ENCODE data around the gene PCA3. TPM values are rescaled to one million over a fixed set of nuclear protein-coding genes. Genes with fewer than 3 reads are reported as not detected.

Gene PCA3
- total and polyA plus RNA-seq, 2 of the 8 experiments (the other 6 are each of a cell fraction or from before 2014, with no cell fraction given), result not detected

DNA sequence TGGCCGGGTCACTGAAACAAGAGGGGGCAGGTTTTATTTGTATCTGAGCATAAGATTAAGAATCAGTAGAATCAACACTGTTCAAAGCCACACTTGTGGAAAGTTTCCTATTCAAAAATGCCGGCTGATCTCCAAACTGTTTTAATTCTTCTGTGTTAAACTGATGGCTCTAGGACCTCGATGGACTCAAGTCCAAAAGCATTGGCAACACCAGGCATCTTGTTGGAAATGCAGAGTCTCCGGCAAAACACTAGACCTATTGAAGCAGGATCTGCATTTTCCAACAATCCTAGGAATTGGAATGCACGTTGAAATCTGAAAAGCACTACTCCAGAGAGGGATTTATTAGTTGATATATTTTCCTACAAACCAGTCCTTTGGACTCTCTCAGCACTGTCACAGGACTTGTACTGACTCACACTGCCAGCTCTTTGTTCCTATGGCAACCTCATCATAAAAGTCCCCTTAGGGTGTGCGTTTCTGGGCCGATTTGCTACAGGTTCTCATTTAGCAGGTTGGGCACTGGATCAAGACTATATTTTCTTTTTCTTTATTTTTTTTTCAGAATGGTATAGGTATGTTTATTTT, 48.1 kb upstream of the PCA3 start:
- no peak overlapping the region for H2BK15ac ChIP-seq (ENCODE audit: low read length)
- no peak overlapping the region for H3K14ac ChIP-seq (ENCODE audit: insufficient read length)
- H3K4me1 ChIP-seq (replicated peaks in 1 of 4; ENCODE audit: control insufficient read depth in 3 of 4, insufficient read depth in 4 of 4, low read length in 3 of 4), result no peaks in the 10 kb centered on the region
- H3K79me2 ChIP-seq (ENCODE audit: control insufficient read depth in 1 of 2, insufficient read depth in 2 of 2, low read length in 2 of 2), result no peaks in the 10 kb centered on the region
- no peak for TF ChIP-seq RFX5 (IDR thresholded peaks at IDR 0.05; ENCODE audit: borderline replicate concordance, low read depth, low read length)
- TF ChIP-seq YY1 (IDR thresholded peaks at IDR 0.05; ENCODE audit: low read depth, low read length), result no peak
- TF ChIP-seq GABPA (IDR thresholded peaks at IDR 0.05; ENCODE audit: borderline replicate concordance, insufficient read depth, low read length), result no peak
- no peak for TF ChIP-seq FOSL1 (IDR thresholded peaks at IDR 0.05; ENCODE audit: insufficient read depth, low read depth, low read length)
- TF ChIP-seq SIN3A (conservative IDR thresholded peaks at IDR 0.05 in 1 of 2, IDR thresholded peaks at IDR 0.05 in 1 of 2; ENCODE audit: low read depth in 1 of 2, low read length in 2 of 2), result no peak
- no peak for TF ChIP-seq CTBP2 (IDR thresholded peaks at IDR 0.05; ENCODE audit: borderline replicate concordance, insufficient read depth, insufficient read length, low read length)
- no peak for TF ChIP-seq EP300 (IDR thresholded peaks at IDR 0.05; ENCODE audit: borderline replicate concordance in 1 of 2, low read depth in 2 of 2, low read length in 2 of 2)
- no peak for TF ChIP-seq SIRT6 (IDR thresholded peaks at IDR 0.05; ENCODE audit: low read length)
- no peak for TF ChIP-seq POU5F1 (IDR thresholded peaks at IDR 0.05; ENCODE audit: low read depth, low read length)
- no peak for TF ChIP-seq HDAC2 (IDR thresholded peaks at IDR 0.05; ENCODE audit: borderline replicate concordance in 1 of 2, low read depth in 2 of 2, low read length in 2 of 2)
- no peak for TF ChIP-seq SUZ12 (IDR thresholded peaks at IDR 0.05; ENCODE audit: low read length)
- no peak for TF ChIP-seq KDM5A (IDR thresholded peaks at IDR 0.05; ENCODE audit: low read length)
- no peak for TF ChIP-seq CHD1 (IDR thresholded peaks at IDR 0.05; ENCODE audit: low read depth, low read length)
- H3K4ac ChIP-seq (replicated peaks; ENCODE audit: insufficient read length, low read depth, low read length), result no peak overlapping the region
- no peak overlapping the region for H2AFZ ChIP-seq (ENCODE audit: low read length)
- H4K5ac ChIP-seq (ENCODE audit: insufficient read length, low read depth, low read length), result no peak overlapping the region
- H3K18ac ChIP-seq (ENCODE audit: extremely low read depth, low read length), result no peak overlapping the region
- H3K23me2 ChIP-seq (ENCODE audit: low read depth, low read length), result no peaks in the 10 kb centered on the region
- no peak overlapping the region for H2AK5ac ChIP-seq (ENCODE audit: low read depth, low read length)
- no peaks in the 10 kb centered on the region for H3K36me3 ChIP-seq (ENCODE audit: control insufficient read depth in 2 of 4, insufficient read depth in 4 of 4, low read length in 3 of 4)
- CTCF ChIA-PET (ENCODE audit: partially characterized antibody), result no interaction called here
- no peak overlapping the region for H2BK120ac ChIP-seq (replicated peaks; ENCODE audit: low read depth, low read length)
- no peaks in the 10 kb centered on the region for H3K27me3 ChIP-seq (replicated peaks in 1 of 4; ENCODE audit: control insufficient read depth in 3 of 4, extremely low read depth in 1 of 4, insufficient read depth in 3 of 4, low read length in 3 of 4)
- POLR2A ChIA-PET (ENCODE audit: partially characterized antibody), result no interaction called here
- no peak overlapping the region for H2BK20ac ChIP-seq (ENCODE audit: low read length)
- no peak overlapping the region for H4K8ac ChIP-seq (ENCODE audit: extremely low read depth, insufficient read depth, low read length)
- H3K56ac ChIP-seq (replicated peaks; ENCODE audit: insufficient read length, low read depth, low read length), result no peak overlapping the region
- no peak overlapping the region for H2BK12ac ChIP-seq (ENCODE audit: low read depth, low read length)
- peak; percentile 39 for FAIRE-seq
- H3K23ac ChIP-seq (ENCODE audit: insufficient read length), result no peak overlapping the region
- H2BK5ac ChIP-seq (ENCODE audit: low read depth, low read length), result no peak overlapping the region
- H3K9me3 ChIP-seq (ENCODE audit: insufficient read depth in 2 of 2, low read depth in 1 of 2, low read length in 1 of 2), result no peaks in the 10 kb centered on the region
- no peak overlapping the region for H3K27ac ChIP-seq (ENCODE audit: low read depth, low read length)
- H3K4me2 ChIP-seq (ENCODE audit: insufficient read depth in 1 of 2, low read depth in 2 of 2, low read length in 2 of 2), result no peak overlapping the region
- no peak overlapping the region for H3K4me3 ChIP-seq (ENCODE audit: extremely low read depth in 1 of 4, insufficient read depth in 2 of 4, low read depth in 3 of 4, low read length in 4 of 4)
- 87% methylated on average over 7 of the region's 7 CpGs; no CpG with 5 or more reads in 1 of the 2 experiments for WGBS, 2 experiments (ENCODE audit: extremely low coverage in 1 of 2, insufficient coverage in 1 of 2, insufficient read length in 1 of 2, insufficient replicate concordance in 2 of 2, low coverage in 1 of 2, low lambda C conversion rate in 2 of 2, missing lambda C conversion rate in 1 of 2)
- H3K79me1 ChIP-seq (ENCODE audit: low read depth, low read length), result no peaks in the 10 kb centered on the region
- no peak overlapping the region for H4K91ac ChIP-seq (replicated peaks; ENCODE audit: insufficient read length, low read length)
- no peak for DNase-seq (ENCODE audit: low read depth in 1 of 2, low spot score in 2 of 2)
- no peak overlapping the region for H3K9ac ChIP-seq (replicated peaks in 1 of 4; ENCODE audit: extremely low read depth in 1 of 4, low read depth in 3 of 4, low read length in 3 of 4)
- H4K20me1 ChIP-seq (replicated peaks in 1 of 2; ENCODE audit: control insufficient read depth in 1 of 2, insufficient read depth in 2 of 2, low read length in 2 of 2), result no peaks in the 10 kb centered on the region

Measured in H1 (cell line).